ENCODE results near the gene PACSIN2.
"Not testable (repeated sequence)": the region's sequence is repeated elsewhere in the genome, so short reads cannot be mapped to it uniquely, and the experiment has no call there.

DNA sequence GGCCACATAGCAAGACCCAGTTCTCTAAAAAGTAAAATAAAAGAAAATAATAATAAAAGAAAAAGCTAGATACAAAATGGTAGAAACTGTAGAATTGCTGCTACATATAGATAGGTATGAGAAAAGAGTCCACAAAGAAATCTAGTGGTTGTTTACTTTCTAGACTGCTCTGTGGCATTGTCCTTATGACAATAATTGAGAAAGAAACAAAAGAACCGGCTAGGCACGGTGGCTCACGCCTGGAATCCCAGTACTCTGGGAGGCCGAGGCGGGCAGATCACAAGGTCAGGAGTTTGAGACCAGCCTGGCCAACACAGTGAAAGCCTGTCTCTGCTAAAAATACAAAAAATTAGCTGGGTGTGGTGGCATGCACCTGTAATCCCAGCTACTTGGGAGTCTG lies 1.2 kb upstream of the PACSIN2 start:
- TF ChIP-seq, protein P1, sequence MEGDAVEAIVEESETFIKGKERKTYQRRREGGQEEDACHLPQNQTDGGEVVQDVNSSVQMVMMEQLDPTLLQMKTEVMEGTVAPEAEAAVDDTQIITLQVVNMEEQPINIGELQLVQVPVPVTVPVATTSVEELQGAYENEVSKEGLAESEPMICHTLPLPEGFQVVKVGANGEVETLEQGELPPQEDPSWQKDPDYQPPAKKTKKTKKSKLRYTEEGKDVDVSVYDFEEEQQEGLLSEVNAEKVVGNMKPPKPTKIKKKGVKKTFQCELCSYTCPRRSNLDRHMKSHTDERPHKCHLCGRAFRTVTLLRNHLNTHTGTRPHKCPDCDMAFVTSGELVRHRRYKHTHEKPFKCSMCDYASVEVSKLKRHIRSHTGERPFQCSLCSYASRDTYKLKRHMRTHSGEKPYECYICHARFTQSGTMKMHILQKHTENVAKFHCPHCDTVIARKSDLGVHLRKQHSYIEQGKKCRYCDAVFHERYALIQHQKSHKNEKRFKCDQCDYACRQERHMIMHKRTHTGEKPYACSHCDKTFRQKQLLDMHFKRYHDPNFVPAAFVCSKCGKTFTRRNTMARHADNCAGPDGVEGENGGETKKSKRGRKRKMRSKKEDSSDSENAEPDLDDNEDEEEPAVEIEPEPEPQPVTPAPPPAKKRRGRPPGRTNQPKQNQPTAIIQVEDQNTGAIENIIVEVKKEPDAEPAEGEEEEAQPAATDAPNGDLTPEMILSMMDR (IDR thresholded peaks at IDR 0.05), result not testable (repeated sequence)
- TF ChIP-seq, protein P2, sequence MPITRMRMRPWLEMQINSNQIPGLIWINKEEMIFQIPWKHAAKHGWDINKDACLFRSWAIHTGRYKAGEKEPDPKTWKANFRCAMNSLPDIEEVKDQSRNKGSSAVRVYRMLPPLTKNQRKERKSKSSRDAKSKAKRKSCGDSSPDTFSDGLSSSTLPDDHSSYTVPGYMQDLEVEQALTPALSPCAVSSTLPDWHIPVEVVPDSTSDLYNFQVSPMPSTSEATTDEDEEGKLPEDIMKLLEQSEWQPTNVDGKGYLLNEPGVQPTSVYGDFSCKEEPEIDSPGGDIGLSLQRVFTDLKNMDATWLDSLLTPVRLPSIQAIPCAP (CRISPR knock-in tag; IDR thresholded peaks at IDR 0.05), result not testable (repeated sequence)
- not testable (repeated sequence) for TF ChIP-seq SP1 (CRISPR knock-in tag; conservative IDR thresholded peaks at IDR 0.05)
- TF ChIP-seq, protein P3, sequence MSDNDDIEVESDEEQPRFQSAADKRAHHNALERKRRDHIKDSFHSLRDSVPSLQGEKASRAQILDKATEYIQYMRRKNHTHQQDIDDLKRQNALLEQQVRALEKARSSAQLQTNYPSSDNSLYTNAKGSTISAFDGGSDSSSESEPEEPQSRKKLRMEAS (CRISPR knock-in tag; IDR thresholded peaks at IDR 0.05), result not testable (repeated sequence)
